GM18861 (cell line): Measurements from ENCODE around the gene PVRIG.
"Not testable (repeated sequence)": the region's sequence is repeated elsewhere in the genome, so short reads cannot be mapped to it uniquely, and the experiment has no call there.

Experiments
- ATAC-seq: cut with Tn5 transposase; IDR thresholded peaks from one replicate; pipeline ENCODE4 v1.9.1; 2021; ENCODE audit not compliant: unreplicated experiment

PVRIG gene

DNA sequence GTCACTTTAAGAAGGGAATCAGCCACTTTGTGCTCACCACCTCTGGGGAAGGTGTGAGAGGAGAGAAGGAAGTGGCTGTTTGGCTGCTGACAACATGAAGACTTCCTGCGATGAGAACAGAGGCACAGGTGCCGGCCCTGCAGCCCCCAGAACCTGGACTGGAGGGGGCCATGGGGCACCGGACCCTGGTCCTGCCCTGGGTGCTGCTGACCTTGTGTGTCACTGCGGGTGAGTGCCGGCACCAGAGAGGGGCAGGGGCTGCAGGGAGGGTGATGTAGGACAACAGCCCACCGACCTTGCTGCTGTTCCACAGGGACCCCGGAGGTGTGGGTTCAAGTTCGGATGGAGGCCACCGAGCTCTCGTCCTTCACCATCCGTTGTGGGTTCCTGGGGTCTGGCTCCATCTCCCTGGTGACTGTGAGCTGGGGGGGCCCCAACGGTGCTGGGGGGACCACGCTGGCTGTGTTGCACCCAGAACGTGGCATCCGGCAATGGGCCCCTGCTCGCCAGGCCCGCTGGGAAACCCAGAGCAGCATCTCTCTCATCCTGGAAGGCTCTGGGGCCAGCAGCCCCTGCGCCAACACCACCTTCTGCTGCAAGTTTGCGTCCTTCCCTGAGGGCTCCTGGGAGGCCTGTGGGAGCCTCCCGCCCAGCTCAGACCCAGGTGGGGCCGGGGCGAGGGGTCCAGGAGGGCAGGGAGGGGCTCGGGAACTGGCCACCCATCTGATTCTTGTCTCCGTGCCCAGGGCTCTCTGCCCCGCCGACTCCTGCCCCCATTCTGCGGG lies at the start of gene PVRIG:
PVRIG (plus strand) TSS at position 149 of the 785 bp plus-strand sequence; CDS start at position 171, 22 bp downstream.
- ATAC-seq, result not testable (repeated sequence)

DNA sequence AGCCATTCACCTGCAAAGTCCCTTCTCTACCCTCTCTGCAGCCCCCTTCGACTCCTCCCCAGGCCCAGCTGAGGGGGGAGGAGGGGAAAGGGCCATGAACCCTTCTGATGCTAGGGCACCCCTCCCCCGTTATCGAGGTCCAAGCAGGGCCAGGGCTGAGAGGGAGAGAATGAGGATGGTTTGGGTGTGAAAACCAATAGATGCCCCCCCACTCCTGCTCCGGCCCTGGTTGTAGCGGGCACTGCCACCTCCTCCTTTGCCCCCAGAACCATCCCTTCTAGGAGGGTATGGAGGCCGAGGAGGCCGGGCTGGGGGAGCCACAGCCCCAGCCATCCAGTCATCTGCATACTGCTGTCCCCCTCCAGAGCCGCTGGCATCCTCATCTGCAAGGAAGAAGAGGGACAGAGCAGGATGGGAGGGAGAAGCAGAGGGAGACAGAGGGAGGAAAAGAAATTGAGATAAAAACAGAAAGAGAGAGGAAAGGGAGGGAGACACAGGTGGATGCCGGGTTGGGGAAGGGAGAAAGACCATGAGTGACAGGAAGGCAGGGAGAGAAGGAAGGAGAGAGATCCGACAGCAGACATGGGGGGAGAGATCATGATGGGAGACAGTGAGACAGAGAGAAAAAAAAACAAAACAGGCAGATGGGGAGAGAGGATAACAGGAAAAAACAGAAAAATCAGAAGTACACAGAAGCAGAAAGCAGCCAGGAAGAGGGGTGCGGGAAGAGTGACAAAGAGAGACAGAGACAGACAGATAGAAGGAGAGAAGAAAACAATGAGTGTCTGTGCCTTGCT lies 49.5 kb upstream of the PVRIG start:
- ATAC-seq, result no peak

DNA sequence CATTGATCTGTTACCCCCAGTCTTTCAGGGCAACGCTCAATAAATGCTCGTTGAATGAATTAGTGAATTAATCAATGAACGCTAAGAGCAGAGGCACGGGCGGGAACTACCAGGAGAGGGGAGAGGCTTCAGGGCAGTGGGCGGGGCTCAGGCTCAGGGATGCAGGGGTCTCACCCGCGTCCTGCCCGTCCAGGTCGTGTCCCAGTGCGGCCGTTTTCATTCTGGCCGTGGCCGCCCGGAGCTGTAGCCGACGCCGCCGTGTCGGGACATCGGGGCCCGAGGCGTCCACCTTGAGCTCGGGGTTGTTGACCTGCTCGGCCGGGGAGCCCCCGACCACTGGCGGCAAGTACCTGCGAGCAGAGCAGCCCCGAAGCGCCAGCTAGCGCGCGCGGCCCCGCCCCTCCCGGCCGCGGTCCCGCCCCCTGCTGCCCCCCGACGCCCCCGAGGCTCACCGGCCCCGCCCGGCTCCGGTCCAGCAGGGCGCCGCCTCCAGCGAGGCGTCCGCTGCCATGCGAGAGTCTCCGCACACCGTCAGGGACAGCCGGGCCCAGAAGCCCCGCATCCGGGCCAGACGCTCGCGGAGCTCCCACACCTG lies 48.6 kb upstream of the PVRIG start:
- ATAC-seq, result no peak

DNA sequence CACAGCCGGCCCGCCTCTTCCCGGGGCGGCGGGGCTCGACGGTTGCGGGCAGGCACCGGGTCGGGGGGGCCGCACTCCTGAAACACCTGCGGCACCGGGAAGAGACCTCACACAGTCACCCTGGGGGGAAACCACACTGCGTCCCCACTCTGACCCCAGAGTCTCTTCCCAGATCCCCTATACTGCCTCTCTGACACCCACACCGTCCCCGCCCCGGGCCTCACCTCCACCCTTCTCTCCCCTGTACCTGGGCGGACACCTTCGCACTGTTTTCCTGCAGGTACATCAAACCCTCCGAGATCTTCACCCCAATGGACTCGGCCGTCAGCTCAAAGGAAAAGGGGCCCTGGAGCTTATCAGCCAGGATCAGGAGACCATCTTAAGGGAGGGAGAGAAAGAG lies 47.9 kb upstream of the PVRIG start:
- ATAC-seq, result no peak

DNA sequence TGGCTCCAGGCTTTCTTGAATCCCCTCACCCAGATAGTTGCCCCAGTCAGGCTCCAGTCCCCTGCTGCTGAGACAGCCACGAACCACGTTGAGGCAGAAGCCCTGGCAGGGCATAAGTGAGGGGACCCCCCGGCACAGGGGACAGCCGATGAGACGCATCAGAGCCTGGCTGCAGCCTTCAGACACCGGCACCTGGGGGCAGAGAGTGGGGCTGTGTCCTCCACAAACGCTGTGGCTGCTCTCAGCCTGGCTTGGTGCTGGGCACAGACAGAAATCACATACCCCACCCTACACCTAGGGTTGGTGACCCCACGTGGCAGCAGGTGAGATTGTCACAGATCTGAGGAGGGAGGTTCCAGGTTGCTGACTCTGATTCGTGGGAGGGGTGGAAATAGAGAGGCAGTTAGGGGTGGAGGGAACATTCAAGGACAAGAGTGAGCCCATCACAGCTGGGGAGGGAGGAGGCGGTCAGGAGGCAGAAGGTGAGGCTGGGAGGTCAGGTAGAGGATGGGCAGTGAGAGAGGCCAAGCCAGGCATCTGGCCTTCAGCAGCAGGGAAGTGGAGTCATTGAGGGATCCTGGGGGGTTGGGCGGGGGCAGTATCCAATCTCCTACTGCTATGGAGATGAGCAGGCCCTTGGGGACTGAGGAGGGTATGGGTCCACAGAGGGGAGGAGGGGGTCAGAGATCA lies 45.8 kb upstream of the PVRIG start:
- ATAC-seq, result no peak

DNA sequence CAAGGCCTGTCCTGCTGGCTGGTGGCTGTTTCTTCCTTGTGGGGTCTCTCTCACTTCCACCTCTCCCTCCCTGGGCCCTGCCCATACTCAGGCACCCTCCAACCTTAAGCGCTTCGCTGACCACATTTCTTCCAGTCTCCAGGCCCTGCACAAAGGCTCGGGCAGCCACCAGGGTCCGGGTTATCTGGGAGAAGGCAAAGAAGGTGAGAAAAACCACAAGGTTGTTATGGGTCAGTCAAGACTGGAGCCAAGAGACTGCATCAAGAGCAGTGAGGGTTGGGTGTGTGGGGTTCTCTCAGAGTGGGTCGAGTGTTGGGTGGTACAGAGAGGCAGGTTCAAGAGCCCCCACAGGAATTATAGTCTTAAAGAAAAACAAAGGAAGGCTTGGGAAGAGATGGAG lies 45.2 kb upstream of the PVRIG start:
- no peak for ATAC-seq

DNA sequence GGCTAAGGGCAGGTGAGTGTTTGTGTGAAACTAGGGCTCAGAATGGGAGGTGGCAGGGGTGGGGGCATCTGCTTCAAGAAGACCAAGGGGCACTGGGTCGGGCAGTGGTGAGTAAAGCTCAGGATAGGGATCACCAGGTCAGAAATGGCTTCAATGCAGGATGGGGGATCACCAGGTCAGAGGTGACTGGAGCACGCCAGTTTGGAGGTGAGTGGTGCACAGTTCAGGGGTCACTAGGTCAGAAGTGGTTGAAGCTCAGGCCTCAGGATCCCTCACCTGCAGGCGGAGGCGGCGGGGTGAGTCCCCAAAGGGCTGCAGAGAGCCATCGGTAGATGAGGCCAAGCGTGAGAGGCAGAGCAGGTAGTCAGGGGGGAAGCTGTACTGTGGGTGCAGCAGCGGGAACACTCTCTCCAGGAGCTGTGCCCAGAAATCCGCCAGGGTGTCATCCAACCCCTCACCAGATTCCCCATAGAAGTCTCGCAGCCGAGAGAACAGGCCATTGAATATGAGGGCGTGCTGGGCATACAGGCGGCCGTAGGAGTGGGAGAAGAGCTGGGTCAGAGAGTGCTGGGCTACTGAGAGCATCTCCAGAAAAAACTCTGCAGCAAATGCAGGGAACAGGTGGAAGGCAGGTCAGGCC lies 44.3 kb upstream of the PVRIG start:
- ATAC-seq, result no peak

DNA sequence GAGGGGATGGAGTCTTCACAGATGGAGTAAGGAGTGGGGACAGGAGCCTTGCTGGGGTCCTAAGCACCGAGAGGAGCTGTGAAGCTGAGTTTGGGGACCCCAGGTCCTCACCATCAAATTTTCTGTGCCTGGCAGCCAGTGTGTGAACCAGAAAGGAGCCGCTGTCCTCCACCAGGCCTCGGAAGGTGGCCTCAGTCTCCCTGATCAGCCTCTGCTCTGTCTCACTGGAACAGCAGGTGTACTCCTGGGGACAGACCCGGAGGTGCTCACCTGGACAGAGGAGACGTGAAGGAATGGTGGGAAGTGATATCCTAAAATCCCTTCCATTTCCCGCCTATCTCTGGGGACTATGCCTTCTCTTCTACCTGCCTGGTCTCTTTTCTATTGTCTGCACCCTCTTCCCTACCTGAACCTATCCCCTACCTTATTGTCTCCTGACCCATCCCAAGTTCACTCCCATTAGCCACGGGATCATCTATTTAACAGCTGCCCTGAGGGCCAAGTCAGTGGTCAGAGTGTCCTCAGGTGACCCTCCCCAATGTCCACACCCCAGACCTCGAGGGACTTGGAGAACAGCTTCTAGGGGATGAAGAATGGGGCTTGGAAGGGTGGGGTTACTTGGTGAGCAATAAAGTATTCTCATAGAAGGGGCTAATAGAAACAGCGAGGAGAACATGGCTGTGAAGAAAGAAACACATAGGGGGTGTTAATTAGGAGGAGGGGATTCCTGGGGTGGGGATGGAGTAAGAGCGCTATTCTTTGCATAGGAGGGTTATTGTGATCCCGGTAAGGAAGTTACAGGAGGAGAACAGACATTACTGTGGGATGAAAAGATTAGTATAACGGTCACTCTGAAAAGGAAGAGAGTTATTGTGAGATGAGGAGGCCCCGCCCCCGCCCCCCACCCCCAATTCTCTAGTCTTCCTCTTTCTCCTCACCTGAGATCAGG lies 43.4 kb upstream of the PVRIG start:
- no peak for ATAC-seq

DNA sequence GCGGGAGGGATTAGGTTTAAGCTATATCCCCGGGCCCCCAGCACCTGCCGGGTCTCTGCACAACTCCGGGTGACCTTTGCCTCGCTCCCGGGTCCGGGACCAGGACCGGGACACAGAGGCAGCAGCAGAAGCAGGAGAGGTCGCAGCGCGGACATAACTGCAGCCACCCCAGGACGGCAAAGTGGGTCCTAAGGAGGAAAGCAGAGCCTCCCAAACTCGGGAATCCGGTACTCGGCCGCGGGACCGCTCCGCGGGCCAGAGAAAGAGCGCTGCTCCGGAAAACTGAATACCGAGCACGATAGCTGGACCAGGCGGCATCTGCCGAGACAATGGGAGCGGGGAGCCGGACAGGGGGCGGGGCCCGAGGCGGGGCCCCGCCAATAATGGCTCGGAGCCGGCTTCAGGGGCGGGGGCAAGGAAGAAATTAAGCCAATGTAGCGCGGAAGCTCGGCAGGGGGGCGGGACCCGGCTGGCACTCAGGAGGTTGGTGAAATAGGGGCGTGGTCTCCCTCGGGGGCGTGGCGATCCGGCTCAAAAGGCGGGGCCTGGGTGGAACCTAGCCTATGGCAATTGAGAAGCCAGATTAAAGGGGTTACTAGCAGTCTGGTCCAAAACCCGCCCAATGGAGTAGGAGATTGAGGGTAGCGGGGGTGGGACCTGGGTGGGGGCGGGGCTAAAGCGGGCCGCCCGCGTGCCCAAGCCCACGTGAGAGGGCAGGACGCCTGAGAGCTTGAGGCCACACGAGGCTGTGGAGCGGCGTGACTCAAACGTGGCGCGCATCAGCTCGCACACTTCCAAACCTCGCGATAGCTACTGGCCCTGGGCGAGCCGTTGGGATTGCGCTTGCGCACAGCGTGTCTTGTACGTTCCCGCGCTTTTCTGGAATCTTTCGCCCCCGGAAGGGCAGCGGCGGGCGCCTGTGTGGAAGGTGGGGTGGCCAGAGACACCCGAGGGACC lies 42.4 kb upstream of the PVRIG start, which contains the start of the genes GPC2 and STAG3:
GPC2 (minus strand) TSS at position 337 of the 957 bp plus-strand sequence; CDS start at position 155, 182 bp downstream.
STAG3 (plus strand) TSS at position 874 of the 957 bp plus-strand sequence. CDS start 2,639 bp downstream, outside the sequence.
- peak; percentile 71 for ATAC-seq

DNA sequence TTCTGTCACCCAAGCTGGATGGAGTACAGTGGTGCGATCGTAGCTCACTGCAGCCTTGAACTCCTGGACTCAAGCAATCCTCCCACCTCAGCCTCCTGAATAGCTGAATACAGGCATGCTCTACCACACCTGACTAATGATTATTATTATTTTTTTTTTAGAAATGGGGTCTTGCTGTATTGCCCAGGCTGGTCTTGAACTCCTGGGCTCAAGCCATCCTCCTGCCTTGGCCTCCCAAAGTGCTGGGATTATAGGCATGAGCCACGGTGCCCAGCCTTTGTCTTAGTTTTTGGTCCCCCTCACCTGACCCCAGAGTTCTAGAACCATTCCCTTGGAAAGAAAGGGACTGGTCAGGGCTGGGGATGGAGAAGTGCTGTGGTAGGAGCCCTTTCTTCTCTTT lies 39.7 kb upstream of the PVRIG start:
- ATAC-seq, result not testable (repeated sequence)

DNA sequence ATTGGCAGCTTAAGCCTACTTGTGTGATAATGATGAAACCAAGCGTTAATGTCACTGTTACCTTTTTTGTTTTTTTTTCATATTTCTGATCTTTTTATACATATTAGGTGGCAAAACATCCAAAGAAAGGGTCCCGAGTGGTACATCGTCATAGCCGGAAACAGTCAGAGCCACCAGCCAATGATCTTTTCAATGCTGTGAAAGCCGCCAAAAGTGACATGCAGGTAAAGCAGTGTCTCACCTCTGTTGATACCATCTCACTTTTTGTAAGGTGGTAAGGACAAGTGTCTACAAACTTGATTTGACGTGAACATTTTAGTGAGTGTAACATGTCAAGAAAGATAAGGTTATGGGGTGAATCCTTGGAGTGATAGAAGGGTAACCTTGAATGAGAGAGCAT lies 37.1 kb upstream of the PVRIG start:
- not testable (repeated sequence) for ATAC-seq

DNA sequence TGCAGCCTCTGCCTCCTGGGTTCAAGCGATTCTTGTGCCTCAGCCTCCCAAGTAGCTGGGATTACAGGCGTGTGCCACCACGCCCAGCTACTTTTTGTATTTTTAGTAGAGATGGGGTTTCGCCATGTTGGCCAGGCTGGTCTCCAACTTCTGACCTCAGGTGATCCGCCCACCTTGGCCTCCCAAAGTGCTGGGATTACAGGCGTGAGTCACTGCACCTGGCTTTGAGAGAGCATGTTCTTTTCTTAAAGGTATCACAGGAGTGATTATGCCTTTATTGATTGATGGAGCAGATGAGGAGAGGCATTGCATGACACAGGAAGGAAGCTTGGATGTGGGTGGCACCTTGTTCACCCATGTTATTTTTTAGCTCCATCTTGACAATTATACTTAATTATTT lies 36.7 kb upstream of the PVRIG start:
- ATAC-seq, result not testable (repeated sequence)

DNA sequence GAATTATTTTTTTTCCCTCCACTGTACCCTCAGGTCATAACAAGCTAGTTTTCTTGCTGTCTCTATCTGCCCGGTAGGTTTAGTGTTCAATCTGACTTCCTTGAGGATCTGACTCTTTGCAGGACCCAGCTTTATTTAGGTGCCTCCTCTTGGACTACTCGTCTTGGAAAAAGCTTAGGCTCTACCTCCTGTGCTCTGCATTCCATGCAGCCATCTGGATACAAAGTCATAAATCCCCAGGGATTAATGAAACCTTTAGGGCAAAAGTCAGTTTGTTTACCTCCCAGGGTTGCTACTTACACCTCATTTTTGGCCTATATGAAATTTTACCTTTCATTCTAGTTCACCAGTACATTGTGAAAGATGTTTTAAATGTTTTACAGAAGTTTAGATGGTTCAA lies 34.0 kb upstream of the PVRIG start:
- ATAC-seq, result no peak

DNA sequence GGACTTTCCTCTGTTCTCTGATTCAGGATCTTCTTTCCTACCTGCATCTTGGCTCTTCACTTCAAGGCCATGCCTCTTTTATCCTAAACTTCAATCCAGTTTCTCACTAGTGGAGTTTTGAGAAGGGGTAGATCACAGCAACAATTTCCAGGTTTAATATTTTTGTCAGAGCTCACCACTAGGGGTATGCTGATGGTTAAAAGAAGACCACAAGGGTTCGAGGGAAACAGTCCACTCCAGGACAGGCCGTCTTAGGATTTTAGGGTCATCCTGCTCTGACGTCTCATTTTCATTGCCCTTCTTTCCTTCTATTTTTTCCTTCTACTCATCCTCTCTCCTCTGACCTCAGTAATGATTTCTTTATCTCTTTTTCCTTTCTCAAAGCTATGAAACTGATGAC lies 30.7 kb upstream of the PVRIG start:
- ATAC-seq, result no peak

DNA sequence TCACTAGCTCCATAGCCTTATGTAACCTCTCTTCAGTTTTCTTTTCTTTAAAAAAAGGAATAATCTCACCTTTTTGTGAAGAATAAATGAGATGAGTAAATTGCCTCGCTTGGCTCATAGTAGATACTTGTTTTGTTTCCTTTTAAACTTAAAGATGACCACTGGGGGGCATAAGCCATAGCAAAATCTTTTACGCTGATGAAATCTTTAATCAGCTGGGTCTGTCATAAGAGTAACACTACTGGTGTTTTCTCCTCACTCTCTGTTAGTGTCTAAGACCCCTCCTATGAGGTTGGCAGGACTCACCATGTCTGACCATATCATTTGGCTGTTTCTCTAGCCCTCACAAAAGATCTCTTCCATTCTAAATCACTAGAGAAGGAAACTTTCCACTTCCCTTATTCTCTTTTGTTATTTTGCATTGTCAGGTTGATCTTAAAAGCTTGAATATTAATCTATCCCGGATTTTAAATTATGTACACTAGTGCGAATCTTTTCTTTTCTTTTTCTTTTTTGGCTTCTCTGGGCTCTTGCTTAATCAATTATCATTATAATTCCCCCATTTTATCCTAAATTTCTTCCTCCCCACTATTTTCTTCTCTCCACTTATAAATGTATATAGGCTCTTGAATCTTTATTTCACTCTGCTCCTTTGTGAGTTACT lies 29.6 kb upstream of the PVRIG start:
- no peak for ATAC-seq

DNA sequence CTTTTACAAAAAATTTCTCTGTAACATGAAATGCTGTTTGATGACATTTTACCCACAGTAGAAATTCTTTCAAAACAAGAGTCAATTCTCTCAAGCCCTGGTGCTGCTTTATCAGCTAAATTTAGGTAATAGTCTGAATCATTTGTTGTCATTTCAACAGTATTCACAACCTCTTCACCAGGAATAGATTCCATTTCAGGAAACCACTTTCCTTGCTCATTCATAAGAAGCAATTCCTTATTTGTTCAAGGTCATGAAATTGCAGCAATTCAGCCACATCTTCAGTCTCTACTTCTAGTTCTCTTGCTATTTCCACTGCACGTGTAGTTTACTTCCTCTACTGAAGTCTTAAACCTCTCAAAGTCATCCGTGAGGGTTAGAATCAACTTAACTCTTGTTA lies 28.0 kb upstream of the PVRIG start:
- no peak for ATAC-seq

DNA sequence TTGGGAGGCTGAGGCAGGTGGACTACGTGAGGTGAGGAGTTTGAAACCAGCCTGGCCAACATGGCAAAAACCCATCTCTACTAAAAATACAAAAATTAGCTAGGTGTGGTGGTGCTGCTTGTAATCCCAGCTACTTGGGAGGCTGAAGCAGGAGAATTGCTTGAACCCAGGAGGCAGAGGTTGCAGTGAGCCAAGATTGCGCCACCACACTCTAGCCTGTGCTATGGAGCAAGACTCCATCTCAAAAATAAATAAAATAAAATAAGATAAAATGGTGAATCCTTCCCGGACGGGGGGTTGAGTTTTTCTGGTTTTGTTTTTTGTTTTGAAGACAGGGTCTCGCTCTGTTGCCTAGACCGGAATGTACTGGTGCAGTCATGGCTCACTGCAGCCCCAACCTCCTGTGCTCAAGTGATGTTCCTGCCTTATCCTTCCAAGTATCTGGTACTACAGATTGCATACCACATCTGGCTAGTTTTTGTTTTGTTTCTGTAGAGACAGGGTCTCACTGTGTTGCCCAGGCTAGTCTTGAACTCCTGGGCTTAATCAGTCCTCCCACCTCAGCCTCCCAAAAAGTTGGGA lies 27.4 kb upstream of the PVRIG start:
- ATAC-seq, result not testable (repeated sequence)
